Measurements from ENCODE around the gene RFFL.

The RFFL gene

DNA sequence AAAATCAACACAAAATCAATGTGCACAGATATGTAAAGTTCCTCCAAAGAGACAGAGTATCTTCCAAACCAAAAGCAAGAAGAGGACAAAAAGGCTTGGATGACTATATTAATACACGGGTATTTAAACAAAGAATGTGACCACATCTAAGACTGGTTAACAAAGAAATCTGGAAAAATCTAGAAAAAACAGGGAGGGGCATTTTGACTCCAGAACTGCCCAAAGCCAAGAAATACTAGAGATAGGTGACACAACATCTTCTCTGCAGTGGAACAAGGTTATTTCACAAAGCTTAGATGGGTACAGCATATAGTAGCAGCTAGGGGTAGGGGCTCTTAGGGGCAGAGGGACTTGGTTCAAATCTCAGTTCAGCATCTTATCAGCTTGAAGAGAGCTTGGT, 10.3 kb downstream of the RFFL start:
- TF ChIP-seq, protein P1, sequence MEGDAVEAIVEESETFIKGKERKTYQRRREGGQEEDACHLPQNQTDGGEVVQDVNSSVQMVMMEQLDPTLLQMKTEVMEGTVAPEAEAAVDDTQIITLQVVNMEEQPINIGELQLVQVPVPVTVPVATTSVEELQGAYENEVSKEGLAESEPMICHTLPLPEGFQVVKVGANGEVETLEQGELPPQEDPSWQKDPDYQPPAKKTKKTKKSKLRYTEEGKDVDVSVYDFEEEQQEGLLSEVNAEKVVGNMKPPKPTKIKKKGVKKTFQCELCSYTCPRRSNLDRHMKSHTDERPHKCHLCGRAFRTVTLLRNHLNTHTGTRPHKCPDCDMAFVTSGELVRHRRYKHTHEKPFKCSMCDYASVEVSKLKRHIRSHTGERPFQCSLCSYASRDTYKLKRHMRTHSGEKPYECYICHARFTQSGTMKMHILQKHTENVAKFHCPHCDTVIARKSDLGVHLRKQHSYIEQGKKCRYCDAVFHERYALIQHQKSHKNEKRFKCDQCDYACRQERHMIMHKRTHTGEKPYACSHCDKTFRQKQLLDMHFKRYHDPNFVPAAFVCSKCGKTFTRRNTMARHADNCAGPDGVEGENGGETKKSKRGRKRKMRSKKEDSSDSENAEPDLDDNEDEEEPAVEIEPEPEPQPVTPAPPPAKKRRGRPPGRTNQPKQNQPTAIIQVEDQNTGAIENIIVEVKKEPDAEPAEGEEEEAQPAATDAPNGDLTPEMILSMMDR (conservative IDR thresholded peaks at IDR 0.05; ENCODE audit: low read length): no peak
- DNase-seq (ENCODE audit: low read depth): no peak
- no peak overlapping the region for H3K4me3 ChIP-seq (ENCODE audit: low read length)

DNA sequence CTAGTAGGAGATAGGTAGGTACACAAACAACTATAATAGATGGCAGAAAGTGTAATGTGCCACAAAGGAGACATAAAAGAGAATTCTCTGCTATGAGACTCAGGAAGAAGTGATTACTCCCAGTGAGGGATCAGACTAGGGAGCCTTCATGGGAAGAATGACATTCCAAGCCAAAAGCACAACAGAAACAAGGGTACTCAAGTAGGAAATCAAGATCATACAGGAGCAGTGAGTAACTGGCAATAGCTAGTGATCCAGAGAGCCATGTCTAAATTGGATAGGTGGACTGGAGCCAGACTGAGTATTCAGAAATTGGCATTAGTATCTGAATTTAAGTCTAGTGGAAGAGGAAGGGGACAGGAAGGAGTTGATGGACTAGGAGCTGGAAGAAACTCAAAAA, 10.7 kb downstream of the RFFL start:
- H3K4me3 ChIP-seq (ENCODE audit: low read length): no peak overlapping the region
- TF ChIP-seq, protein P1 (conservative IDR thresholded peaks at IDR 0.05; ENCODE audit: low read length): no peak

DNA sequence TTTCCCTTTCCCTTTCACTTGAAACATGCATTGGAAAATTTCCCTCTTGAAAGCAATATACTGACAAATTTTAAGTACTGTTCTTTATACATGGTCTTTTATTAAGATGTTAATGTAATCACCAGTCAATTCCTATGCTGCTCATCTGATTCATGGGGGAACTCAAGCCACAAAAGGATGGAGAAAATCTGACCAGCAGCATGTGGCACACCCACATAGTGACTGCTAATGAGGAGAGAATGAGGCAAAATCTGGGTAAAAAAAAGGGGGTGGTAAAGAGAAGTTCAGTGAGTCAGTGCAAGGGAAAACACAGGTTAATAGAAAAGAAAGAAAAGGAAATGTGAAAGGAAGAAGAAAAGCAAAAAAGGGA, 11.3 kb downstream of the RFFL start:
- no peak overlapping the region for H3K4me3 ChIP-seq (ENCODE audit: low read length)
- DNase-seq (ENCODE audit: low read depth): peak; percentile 55
- TF ChIP-seq, protein P1 (conservative IDR thresholded peaks at IDR 0.05; ENCODE audit: low read length): no peak

More for the DNA sequence above, 10.7 kb downstream of the RFFL start:
- DNase-seq (ENCODE audit: low read depth): no peak

DNA sequence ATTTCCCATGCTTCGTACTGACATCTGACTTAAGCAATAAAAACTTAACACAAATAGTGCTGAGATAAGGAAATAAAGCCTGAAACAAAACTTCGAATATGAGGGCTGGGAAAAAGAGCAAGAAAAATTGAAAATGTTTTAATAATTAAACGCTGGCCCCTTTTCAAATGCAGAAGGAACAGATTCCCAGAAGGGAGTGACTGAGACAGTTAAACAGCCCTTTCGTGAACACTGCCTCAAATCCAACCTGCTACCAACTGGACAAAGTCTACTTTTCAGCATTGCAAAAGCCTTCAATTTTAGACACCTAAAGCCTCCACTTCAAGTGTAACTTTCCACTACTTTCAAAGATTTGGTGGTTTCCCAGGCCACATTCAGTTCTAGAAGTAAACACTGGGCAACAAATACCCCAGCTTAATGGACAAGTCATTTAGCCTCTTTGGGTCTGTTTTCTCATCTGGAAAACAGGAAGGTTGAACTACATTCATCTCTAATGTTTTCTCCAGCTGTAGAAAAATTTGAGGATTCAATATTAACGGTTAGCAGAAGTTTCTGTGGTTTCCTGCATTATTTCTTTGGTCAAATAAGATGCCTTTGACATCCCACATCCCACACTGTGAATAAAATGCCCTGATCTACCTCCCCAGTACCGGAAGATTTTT, 11.8 kb downstream of the RFFL start:
- H3K4me3 ChIP-seq (ENCODE audit: low read length): no peak overlapping the region
- peak; percentile 50 for DNase-seq (ENCODE audit: low read depth)
- TF ChIP-seq, protein P1 (conservative IDR thresholded peaks at IDR 0.05; ENCODE audit: low read length): no peak

DNA sequence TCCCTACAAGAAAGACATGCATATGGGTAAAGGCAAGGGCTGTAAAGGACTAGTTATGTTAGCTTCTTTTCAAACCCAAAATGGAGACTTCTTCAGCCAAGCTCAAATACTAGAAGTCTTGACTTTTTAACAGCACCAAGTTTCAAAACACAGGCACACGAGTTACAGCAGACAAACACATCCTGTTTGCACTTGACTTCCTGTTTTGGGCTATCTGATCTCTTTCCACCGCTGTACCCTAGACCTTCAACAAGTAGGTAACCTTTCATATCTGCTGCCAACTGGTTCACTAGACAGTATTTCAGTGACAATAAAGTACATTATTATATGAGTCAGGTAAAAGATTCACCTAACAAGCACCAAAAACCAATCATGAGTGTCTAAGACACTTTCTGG, 12.3 kb downstream of the RFFL start:
- TF ChIP-seq, protein P1 (conservative IDR thresholded peaks at IDR 0.05; ENCODE audit: low read length): no peak
- H3K4me3 ChIP-seq (ENCODE audit: low read length): no peak overlapping the region
- no peak for DNase-seq (ENCODE audit: low read depth)

DNA sequence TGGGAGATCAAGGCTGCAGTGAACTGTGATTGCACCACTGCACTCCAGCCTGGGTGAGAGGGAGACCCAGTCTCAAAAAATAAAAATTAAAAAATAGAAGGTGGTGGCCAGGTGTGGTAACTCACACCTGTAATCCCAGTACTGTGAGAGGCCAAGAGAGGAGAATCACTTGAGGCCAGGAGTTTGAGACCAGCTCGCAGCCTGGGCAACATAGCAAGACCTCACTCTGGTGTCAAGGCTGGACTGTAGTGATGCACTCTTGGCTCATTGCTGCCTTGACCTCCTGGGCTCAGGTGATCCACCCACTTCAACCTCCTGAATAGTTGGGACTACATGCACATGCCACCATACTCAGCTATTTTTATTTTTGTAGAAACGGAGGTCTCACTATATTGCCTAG, 13.3 kb downstream of the RFFL start:
- TF ChIP-seq, protein P1 (conservative IDR thresholded peaks at IDR 0.05; ENCODE audit: low read length): no peak
- no peak for DNase-seq (ENCODE audit: low read depth)
- H3K4me3 ChIP-seq (ENCODE audit: low read length): no peak overlapping the region

DNA sequence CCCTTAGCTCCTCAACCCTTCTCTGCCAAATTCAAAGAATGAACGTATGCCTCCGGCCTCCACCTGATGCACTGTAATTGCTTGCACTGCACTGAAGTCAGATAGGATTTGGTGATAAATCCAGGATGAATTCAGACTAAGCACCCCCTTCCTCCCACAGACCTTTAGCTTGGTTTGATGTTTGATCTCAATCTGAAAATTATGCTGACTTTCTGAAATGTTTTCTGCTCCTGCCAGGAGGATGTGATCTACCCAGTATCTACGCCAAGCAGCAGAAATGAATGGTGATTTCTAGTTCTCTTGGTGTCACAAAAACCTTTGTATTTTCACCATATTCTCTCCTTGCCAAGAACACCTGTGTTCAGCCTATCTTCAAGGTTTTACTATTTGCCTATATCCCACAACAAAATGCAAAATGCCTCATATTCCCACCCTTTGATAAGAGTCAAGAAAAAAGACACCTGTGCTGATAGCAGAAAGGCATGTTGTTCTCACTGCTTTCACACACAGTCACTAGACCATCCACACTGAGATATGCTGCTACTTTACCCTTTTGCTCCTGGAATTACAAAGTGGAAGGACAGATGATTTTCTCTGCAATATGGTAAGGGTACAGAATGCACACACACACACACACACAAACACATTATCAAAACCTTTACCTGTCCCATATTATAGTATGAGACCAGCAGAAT, 14.7 kb downstream of the RFFL start:
- DNase-seq (ENCODE audit: low read depth): no peak
- TF ChIP-seq, protein P1 (conservative IDR thresholded peaks at IDR 0.05; ENCODE audit: low read length): no peak
- no peak overlapping the region for H3K4me3 ChIP-seq (ENCODE audit: low read length)

Measured in AG10803 (cell line).